ENCODE measurements around the gene PPP2R2C. TPM values are rescaled to one million over a fixed set of nuclear protein-coding genes. Genes with fewer than 3 reads are reported as not detected.

PPP2R2C gene
- total RNA-seq, 1 donor from 2014 or later = not detected

- intact Hi-C loops (cut with micrococcal nuclease) = no loop called here
These were observed 105.0 kb downstream of the PPP2R2C start for GRCh38 chr4:6367371-6367851.

GRCh38 chr4:6366581-6366980, 105.8 kb downstream of the PPP2R2C start:
- intact Hi-C loops (cut with micrococcal nuclease) = no loop called here

GRCh38 chr4:6365545-6366086, 106.8 kb downstream of the PPP2R2C start:
- intact Hi-C loops (cut with micrococcal nuclease) = no loop called here

GRCh38 chr4:6364581-6364980, 107.8 kb downstream of the PPP2R2C start:
- intact Hi-C loops (cut with micrococcal nuclease) = no loop called here

GRCh38 chr4:6364146-6364545, 108.3 kb downstream of the PPP2R2C start:
- intact Hi-C loops (cut with micrococcal nuclease) = no loop called here

GRCh38 chr4:6362896-6363295, 109.5 kb downstream of the PPP2R2C start:
- intact Hi-C loops (cut with micrococcal nuclease) = no loop called here

- intact Hi-C loops (cut with micrococcal nuclease) = no loop called here
These were observed 110.0 kb downstream of the PPP2R2C start for GRCh38 chr4:6362243-6362885.

- intact Hi-C loops (cut with micrococcal nuclease) = no loop called here
These were observed 111.2 kb downstream of the PPP2R2C start for GRCh38 chr4:6361076-6361784.

- intact Hi-C loops (cut with micrococcal nuclease) = no loop called here
These were observed 112.0 kb downstream of the PPP2R2C start for GRCh38 chr4:6360385-6360784.

- intact Hi-C loops (cut with micrococcal nuclease) = no loop called here
These were observed 112.7 kb downstream of the PPP2R2C start for GRCh38 chr4:6359536-6360308.

- intact Hi-C loops (cut with micrococcal nuclease) = no loop called here
These were observed 114.9 kb downstream of the PPP2R2C start for GRCh38 chr4:6357476-6357875.

GRCh38 chr4:6356076-6356560, 116.3 kb downstream of the PPP2R2C start:
- intact Hi-C loops (cut with micrococcal nuclease) = no loop called here

GRCh38 chr4:6355052-6355451, 117.4 kb downstream of the PPP2R2C start:
- intact Hi-C loops (cut with micrococcal nuclease) = no loop called here

GRCh38 chr4:6354626-6355025, 117.8 kb downstream of the PPP2R2C start:
- intact Hi-C loops (cut with micrococcal nuclease) = no loop called here

- intact Hi-C loops (cut with micrococcal nuclease) = no loop called here
These were observed 118.3 kb downstream of the PPP2R2C start for GRCh38 chr4:6354119-6354518.

GRCh38 chr4:6352031-6352692, 120.3 kb downstream of the PPP2R2C start:
- intact Hi-C loops (cut with micrococcal nuclease) = no loop called here

- intact Hi-C loops (cut with micrococcal nuclease) = no loop called here
These were observed 121.0 kb downstream of the PPP2R2C start for GRCh38 chr4:6351246-6352000.

- intact Hi-C loops (cut with micrococcal nuclease) = no loop called here
These were observed 121.8 kb downstream of the PPP2R2C start for GRCh38 chr4:6350646-6351045.

- intact Hi-C loops (cut with micrococcal nuclease) = no loop called here
These were observed 122.4 kb downstream of the PPP2R2C start for GRCh38 chr4:6349896-6350603.

- intact Hi-C loops (cut with micrococcal nuclease) = no loop called here
These were observed 124.0 kb downstream of the PPP2R2C start for GRCh38 chr4:6348408-6348807.

All from T-helper 1 cell treated with Interleukin-12 subunit alpha and Interleukin-12 subunit beta and Interleukin-4 antibody, amounts not matched to agents 30 ng/mL and 1 ng/mL, for 36 hours (primary cell).